H1 (cell line): Measurements from ENCODE around the gene LAMA3. TPM values are rescaled to one million over a fixed set of nuclear protein-coding genes. Genes with fewer than 3 reads are reported as not detected.

ENCODE experiments used
- CTCF ChIA-PET: fragments of 300-600 bp; sonication (Branson Sonifier 250); formaldehyde crosslinking; loops from one replicate; lab custom pipeline; 2021; ENCODE audit not compliant: partially characterized antibody; lab: Charles Lee
- POLR2A ChIA-PET: fragments of 300-600 bp; sonication (Branson Sonifier 250); formaldehyde crosslinking; loops from one replicate; lab custom pipeline; 2021; ENCODE audit warnings: inconsistent platforms; ENCODE audit not compliant: partially characterized antibody; lab: Charles Lee
- DNase-seq, 2 experiments: peaks; one replicate each; pipeline versions ENCODE4 v3.0.0 to v3.0.0-alpha.2; 2010 to 2022; ENCODE audit warnings: low spot score in 2 of 2, low read depth in 1 of 2, mixed read lengths in 1 of 2
- FAIRE-seq: peaks from 2 replicates; lab custom pipeline; 2011; peaks lifted over from hg19 to GRCh38; lab: Jason Lieb, UNC
- H2AFZ ChIP-seq: 2 replicates; pipeline ENCODE4 v1.8.1; 2012; ENCODE audit warnings: low read length, inconsistent platforms
- H2AK5ac ChIP-seq: 2 replicates; pipeline ENCODE4 v1.6.1; 2013; ENCODE audit warnings: low read depth, low read length
- H2BK120ac ChIP-seq: replicated peaks from 2 replicates; pipeline ENCODE3; 2013; ENCODE audit warnings: low read depth, low read length, inconsistent platforms
- H2BK12ac ChIP-seq: 2 replicates; pipeline ENCODE4 v1.6.1; 2013; ENCODE audit warnings: low read depth, low read length
- H2BK15ac ChIP-seq: 2 replicates; pipeline ENCODE4 v1.6.1; 2013; ENCODE audit warnings: low read length
- H2BK20ac ChIP-seq: 2 replicates; pipeline ENCODE4 v1.6.1; 2013; ENCODE audit warnings: low read length
- H2BK5ac ChIP-seq: 2 replicates; pipeline ENCODE4 v1.6.1; 2013; ENCODE audit warnings: low read depth, low read length
- H3K14ac ChIP-seq: 2 replicates; pipeline ENCODE4 v1.6.1; 2013; ENCODE audit warnings: inconsistent platforms; ENCODE audit not compliant: insufficient read length
- H3K18ac ChIP-seq: 2 replicates; pipeline ENCODE4 v1.6.1; 2013; ENCODE audit warnings: low read length; ENCODE audit errors: extremely low read depth
- H3K23ac ChIP-seq: 2 replicates; pipeline ENCODE4 v1.6.1; 2013; ENCODE audit warnings: inconsistent platforms; ENCODE audit not compliant: insufficient read length
- H3K23me2 ChIP-seq: 2 replicates; pipeline ENCODE4 v1.6.1; 2013; ENCODE audit warnings: low read depth, low read length
- H3K27ac ChIP-seq: 2 replicates; pipeline ENCODE4 v1.6.1; 2011; ENCODE audit warnings: low read depth, low read length, inconsistent platforms
- H3K27me3 ChIP-seq, 4 experiments: replicated peaks in 1 of 4; 1 replicate in 1 of 4; 2 replicates in 3 of 4; pipeline versions ENCODE4 v1.6.1 to v1.8.1; 2011 to 2013; ENCODE audit warnings: low read length in 3 of 4, mild to moderate bottlenecking in 3 of 4, inconsistent platforms in 2 of 4, mixed read lengths in 2 of 4, moderate library complexity in 1 of 4; ENCODE audit not compliant: control insufficient read depth in 3 of 4, insufficient read depth in 3 of 4; ENCODE audit errors: extremely low read depth in 1 of 4
- H3K36me3 ChIP-seq, 4 experiments: 2 replicates each; pipeline versions ENCODE4 v1.6.1 to v1.8.1; 2011 to 2013; ENCODE audit warnings: mild to moderate bottlenecking in 4 of 4, low read length in 3 of 4, moderate library complexity in 2 of 4, control low read depth in 1 of 4, inconsistent platforms in 1 of 4; ENCODE audit not compliant: insufficient read depth in 4 of 4, control insufficient read depth in 2 of 4
- H3K4ac ChIP-seq: replicated peaks from 2 replicates; pipeline ENCODE3; 2013; ENCODE audit warnings: low read length, low read depth, mixed read lengths, inconsistent platforms; ENCODE audit not compliant: insufficient read length
- H3K4me1 ChIP-seq, 4 experiments: replicated peaks in 1 of 4; 1 replicate in 1 of 4; 2 replicates in 3 of 4; pipeline versions ENCODE4 v1.6.1 to v1.8.1; 2011 to 2013; ENCODE audit warnings: low read length in 3 of 4, inconsistent platforms in 2 of 4, mixed read lengths in 1 of 4; ENCODE audit not compliant: insufficient read depth in 4 of 4, control insufficient read depth in 3 of 4
- H3K4me2 ChIP-seq, 2 experiments: 2 replicates each; pipeline versions ENCODE4 v1.6.1 to v1.8.1; 2011 to 2013; ENCODE audit warnings: low read depth in 2 of 2, low read length in 2 of 2, control low read depth in 1 of 2, inconsistent platforms in 1 of 2, mild to moderate bottlenecking in 1 of 2; ENCODE audit not compliant: insufficient read depth in 1 of 2
- H3K4me3 ChIP-seq, 4 experiments: fragments of 200-600, 300-600 bp in 1 of 4; sonication (generic), shearing (Covaris generic), sonication (Bioruptor Twin) in 1 of 4; 2 replicates each; pipeline versions ENCODE4 v1.5.1 to v1.8.1; 2011 to 2016; ENCODE audit warnings: low read length in 4 of 4, low read depth in 3 of 4, control low read depth in 2 of 4, inconsistent platforms in 2 of 4, mild to moderate bottlenecking in 2 of 4, mixed read lengths in 1 of 4, moderate library complexity in 1 of 4; ENCODE audit not compliant: insufficient read depth in 2 of 4; ENCODE audit errors: extremely low read depth in 1 of 4
- H3K56ac ChIP-seq: replicated peaks from 2 replicates; pipeline ENCODE3; 2013; ENCODE audit warnings: low read depth, mild to moderate bottlenecking, mixed read lengths, low read length, inconsistent platforms; ENCODE audit not compliant: insufficient read length
- H3K79me1 ChIP-seq: 2 replicates; pipeline ENCODE4 v1.6.1; 2013; ENCODE audit warnings: low read depth, low read length, control low read depth
- H3K79me2 ChIP-seq, 2 experiments: 2 replicates each; pipeline versions ENCODE4 v1.6.1 to v1.8.1; 2012 to 2013; ENCODE audit warnings: low read length in 2 of 2, mild to moderate bottlenecking in 2 of 2, inconsistent platforms in 1 of 2; ENCODE audit not compliant: insufficient read depth in 2 of 2, control insufficient read depth in 1 of 2
- H3K9ac ChIP-seq, 4 experiments: replicated peaks in 1 of 4; 1 replicate in 1 of 4; 2 replicates in 3 of 4; pipeline versions ENCODE4 v1.6.1 to v1.8.1; 2011 to 2013; ENCODE audit warnings: low read depth in 3 of 4, low read length in 3 of 4, control low read depth in 2 of 4, mild to moderate bottlenecking in 2 of 4, moderate library complexity in 2 of 4, inconsistent platforms in 1 of 4; ENCODE audit errors: extremely low read depth in 1 of 4
- H3K9me3 ChIP-seq, 2 experiments: 2 replicates each; pipeline versions ENCODE4 v1.6.1 to v1.8.1; 2012 to 2013; ENCODE audit warnings: mild to moderate bottlenecking in 2 of 2, moderate library complexity in 2 of 2, control low read depth in 1 of 2, inconsistent platforms in 1 of 2, low read depth in 1 of 2, low read length in 1 of 2, mixed read lengths in 1 of 2; ENCODE audit not compliant: insufficient read depth in 2 of 2
- H4K20me1 ChIP-seq, 2 experiments: replicated peaks in 1 of 2; 2 replicates each; pipeline versions ENCODE3 to v1.8.1; 2011 to 2013; ENCODE audit warnings: inconsistent platforms in 2 of 2, low read length in 2 of 2, mild to moderate bottlenecking in 1 of 2; ENCODE audit not compliant: insufficient read depth in 2 of 2, control insufficient read depth in 1 of 2
- H4K5ac ChIP-seq: 2 replicates; pipeline ENCODE4 v1.6.1; 2013; ENCODE audit warnings: low read length, low read depth, mixed read lengths, inconsistent platforms; ENCODE audit not compliant: insufficient read length
- H4K8ac ChIP-seq: 2 replicates; pipeline ENCODE4 v1.8.0; 2013; ENCODE audit warnings: mild to moderate bottlenecking, moderate library complexity, low read length, inconsistent platforms; ENCODE audit not compliant: insufficient read depth; ENCODE audit errors: extremely low read depth
- H4K91ac ChIP-seq: replicated peaks from 2 replicates; pipeline ENCODE3; 2013; ENCODE audit warnings: low read length, mixed read lengths, inconsistent platforms; ENCODE audit not compliant: insufficient read length
- CBX8 ChIP-seq: fragments of 300-800, 300-1000 bp; sonication (generic); IDR thresholded peaks from 2 replicates; pipeline ENCODE4 v1.7.1; 2016; ENCODE audit warnings: low read depth, low read length, borderline replicate concordance
- CTCF ChIP-seq, 3 experiments: IDR thresholded peaks; 1 replicate in 2 of 3; 2 replicates in 1 of 3; pipeline versions ENCODE4 v1.5.1 to v1.6.1; 2011; ENCODE audit warnings: low read length in 3 of 3, mild to moderate bottlenecking in 3 of 3, inconsistent platforms in 2 of 3, low read depth in 1 of 3, moderate library complexity in 1 of 3; ENCODE audit not compliant: insufficient read depth in 1 of 3; ENCODE audit errors: control extremely low read depth in 1 of 3
- EGR1 ChIP-seq: IDR thresholded peaks from 2 replicates; pipeline ENCODE4 v1.6.1; 2011; ENCODE audit warnings: low read depth, low read length, borderline replicate concordance
- JUN ChIP-seq: IDR thresholded peaks from 2 replicates; pipeline ENCODE4 v1.6.1; 2011; ENCODE audit warnings: low read depth, mild to moderate bottlenecking, improper control_type of control experiment, low read length
- KDM1A ChIP-seq: fragments of 200-600, 300-600 bp; sonication (generic); IDR thresholded peaks from 2 replicates; pipeline ENCODE4 v1.7.1; 2016; ENCODE audit warnings: mild to moderate bottlenecking, low read length, borderline replicate concordance
- NANOG ChIP-seq: IDR thresholded peaks from 2 replicates; pipeline ENCODE4 v1.6.1; 2011; ENCODE audit warnings: low read length, low read depth, mild to moderate bottlenecking, inconsistent platforms; ENCODE audit not compliant: insufficient read depth, poor library complexity, severe bottlenecking
- PHF8 ChIP-seq: fragments of 200-600 bp; sonication (generic); conservative IDR thresholded peaks from 2 replicates; pipeline ENCODE4 v1.7.1; 2012; ENCODE audit warnings: low read depth, mild to moderate bottlenecking, inconsistent platforms, low read length, moderate library complexity
- RAD21 ChIP-seq, 2 experiments: IDR thresholded peaks in 1 of 2; conservative IDR thresholded peaks in 1 of 2; 2 replicates each; pipeline ENCODE4 v1.6.1; 2011; ENCODE audit warnings: low read depth in 2 of 2, low read length in 2 of 2, improper control_type of control experiment in 1 of 2, inconsistent platforms in 1 of 2, mild to moderate bottlenecking in 1 of 2, moderate library complexity in 1 of 2
- WGBS, 2 experiments: shearing (Covaris generic) in 1 of 2; methylation state at CpG; one replicate each; pipeline versions ENCODE4 v1.1.6 to v1.1.7; 2013 to 2015; ENCODE audit warnings: low lambda C conversion rate in 2 of 2, mixed read lengths in 2 of 2, inconsistent platforms in 1 of 2, low coverage in 1 of 2, missing lambda C conversion rate in 1 of 2; ENCODE audit not compliant: insufficient replicate concordance in 2 of 2, insufficient coverage in 1 of 2, insufficient read length in 1 of 2; ENCODE audit errors: extremely low coverage in 1 of 2, missing lambda C conversion rate in 1 of 2; 5-methylcytosine and 5-hydroxymethylcytosine counted together
- polyA plus RNA-seq, 7 experiments: library from polyadenylated mRNA; depleted of rRNA in 3 of 7; stranded (reverse) in 5 of 7; unstranded in 2 of 7; fragments of >200 nt in 5 of 7; fragments of 200-250 nt in 2 of 7; gene quantifications; 1 replicate in 5 of 7; 2 replicates in 1 of 7; 4 replicates in 1 of 7; pipeline versions ENCODE4 v1.2.1 to v1.2.3, GENCODE V29; 2011 to 2013; ENCODE audit warnings: missing spikeins in 2 of 7, mixed read lengths in 2 of 7
- total RNA-seq: library from RNA; stranded (reverse); fragmentation: NEBNext Ultra II Directional; extraction: Animal tissue kit (Norgen Biotek cat#: 25700); gene quantifications from 2 replicates; pipeline ENCODE4 v1.2.1, GENCODE V29; 2021

The LAMA3 gene
- total and polyA plus RNA-seq, 2 of the 8 experiments (the other 6 are each of a cell fraction or from before 2014, with no cell fraction given): 0.76 to 5.0 TPM

- no peak overlapping the region for H3K27ac ChIP-seq
- H4K91ac ChIP-seq: no peak overlapping the region
- no peak overlapping the region for H4K5ac ChIP-seq
- no peak overlapping the region for H2BK5ac ChIP-seq
- no peak overlapping the region for H3K23ac ChIP-seq
- TF ChIP-seq CBX8 (no peak), JUN (no peak), RAD21 (IDR thresholded peaks at IDR 0.05 in 1 of 2, conservative IDR thresholded peaks at IDR 0.05 in 1 of 2; ENCODE audit: low read depth in 2 of 2, low read length in 2 of 2) (peak; percentile 39 to 48; a peak in 3 of 4 replicates), PHF8 (no peak), NANOG (no peak), CTCF (IDR thresholded peaks at IDR 0.05; ENCODE audit: control extremely low read depth in 1 of 3, insufficient read depth in 1 of 3, low read depth in 1 of 3, low read length in 3 of 3) (peak in 2 of 3 experiments; percentile 28 to 34; a peak in 2 of 4 replicates), KDM1A (no peak), EGR1 (no peak)
- TF ChIP-seq, all 59 proteins: peak for 2
- Histone ChIP-seq H2AK5ac (no peak overlapping the region), H3K9ac (no peak overlapping the region), H3K36me3 (no peaks in the 10 kb centered on the region), H2BK15ac (no peak overlapping the region), H3K9me3 (no peaks in the 10 kb centered on the region), H2BK20ac (no peak overlapping the region), H3K56ac (no peak overlapping the region), H3K4me3 (no peak overlapping the region), H2BK12ac (no peak overlapping the region), H3K18ac (no peak overlapping the region), H4K8ac (no peak overlapping the region), H3K4me1 (peaks cover 0 to 4% (median 2%) of the 10 kb centered on the region in 4 experiments; a peak in 4 of 7 replicates), H3K14ac (no peak overlapping the region), H3K27me3 (no peaks in the 10 kb centered on the region), H4K20me1 (no peaks in the 10 kb centered on the region), H3K79me2 (no peaks in the 10 kb centered on the region), H3K79me1 (no peaks in the 10 kb centered on the region), H3K4ac (no peak overlapping the region), H3K23me2 (no peaks in the 10 kb centered on the region), H2BK120ac (no peak overlapping the region), H2AFZ (no peak overlapping the region), H3K4me2 (peak overlapping the region in 1 of 2 experiments; percentile 15; a peak in 2 of 4 replicates)
- POLR2A ChIA-PET: no interaction called here
- WGBS, 2 experiments: 32% methylated on average over 4 of the region's 4 CpGs; no CpG with 5 or more reads in 1 of the 2 experiments
- FAIRE-seq (peak; percentile 73), DNase-seq (no peak)
- CTCF ChIA-PET: interaction anchor here (0.7 to 3.0 kb wide), 15 partner anchors 8 to 301 kb away, joined by 3 to 19 read pairs (median 4); no protein-coding TSS in a partner anchor
These were observed 123.5 kb downstream of the LAMA3 start for GRCh38 chr18:23812546-23813440.
